Stimulated activated CD8-positive, alpha-beta memory T cell treated with anti-CD3 and anti-CD28 coated beads, Interleukin-12 subunit alpha, Interleukin-12 subunit beta, amount 100 ng/mL, for 4 hours (primary cell): Measurements from ENCODE around the gene ZNF521.

Experiments
- DNase-seq: peaks from one replicate; pipeline ENCODE4 v3.0.0-alpha.2; 2020; ENCODE audit warnings: low read depth

The ZNF521 gene

DNA sequence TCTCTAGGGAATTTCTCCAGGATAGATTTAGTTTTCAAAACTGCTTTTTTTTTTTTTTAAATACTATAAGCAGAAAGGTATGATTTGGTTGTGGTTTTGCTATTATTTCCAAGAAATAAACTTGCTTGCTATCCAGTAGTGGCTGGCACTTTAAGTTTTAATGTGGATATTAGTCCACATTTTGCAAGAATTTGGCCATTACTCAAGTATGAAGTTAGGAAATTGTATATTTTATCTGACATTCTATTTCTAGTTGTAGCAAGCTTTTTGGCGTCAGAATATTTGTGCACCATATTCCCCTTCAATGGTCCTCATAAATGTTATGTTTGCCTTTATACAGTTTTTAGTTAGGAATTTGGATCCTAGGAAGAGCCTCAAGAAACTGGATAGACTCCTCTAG, 226.3 kb downstream of the ZNF521 start:
- DNase-seq: no peak

DNA sequence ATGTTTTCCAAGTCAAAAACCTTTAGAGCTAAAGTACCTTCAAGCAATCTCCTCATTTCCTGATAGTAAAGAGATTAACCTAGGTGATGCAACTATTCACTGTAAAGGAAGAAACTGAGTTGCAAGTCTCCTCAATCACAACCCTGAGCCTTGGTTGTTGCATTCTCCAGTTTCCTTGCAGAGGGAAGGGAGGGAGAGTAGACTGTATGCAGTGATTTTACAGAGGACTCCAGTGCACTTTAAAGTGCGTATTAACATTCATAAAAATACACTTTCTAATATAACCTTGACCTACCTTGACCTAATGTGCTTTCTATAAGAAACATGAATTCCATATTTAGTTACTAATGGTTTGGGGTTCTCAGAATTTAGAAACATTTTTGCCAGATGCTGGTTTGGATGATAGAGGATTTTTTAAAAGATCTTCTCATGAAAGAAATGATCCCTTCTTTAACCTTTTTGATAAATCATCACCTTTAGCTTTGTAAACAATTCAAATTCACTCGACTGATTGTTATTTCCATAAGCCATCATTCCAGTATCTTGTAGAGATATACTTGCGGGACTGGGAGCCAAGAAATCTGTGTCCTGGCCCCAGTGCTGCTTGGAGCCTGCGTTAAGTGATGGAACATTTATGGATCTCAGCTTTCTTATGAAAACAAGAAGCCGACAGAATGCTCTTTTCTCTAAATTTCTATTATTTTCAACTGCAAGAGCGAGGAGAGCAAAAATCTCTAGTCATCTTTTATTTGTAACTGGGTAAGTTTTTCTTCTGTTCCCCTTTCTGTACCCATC, 228.3 kb downstream of the ZNF521 start:
- DNase-seq: no peak

DNA sequence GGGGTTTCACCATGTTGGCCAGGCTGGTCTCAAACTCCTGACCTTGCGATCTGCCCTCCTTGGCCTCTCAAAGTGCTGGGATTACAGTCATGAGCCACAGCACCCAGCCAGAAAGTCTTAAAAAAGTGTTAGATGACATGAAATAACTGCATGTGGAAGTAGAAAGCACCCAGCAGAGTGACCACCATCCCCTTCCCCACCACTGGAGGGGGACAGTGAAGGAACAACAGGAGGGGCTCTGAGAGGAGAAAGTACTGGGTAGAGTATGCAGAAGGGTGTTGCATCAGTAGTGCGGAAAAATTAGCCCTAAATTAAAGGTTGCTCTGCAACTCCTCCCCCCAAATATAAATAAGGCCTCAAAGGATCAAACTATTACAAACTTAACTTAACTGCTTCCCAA, 230.5 kb downstream of the ZNF521 start:
- no peak for DNase-seq

DNA sequence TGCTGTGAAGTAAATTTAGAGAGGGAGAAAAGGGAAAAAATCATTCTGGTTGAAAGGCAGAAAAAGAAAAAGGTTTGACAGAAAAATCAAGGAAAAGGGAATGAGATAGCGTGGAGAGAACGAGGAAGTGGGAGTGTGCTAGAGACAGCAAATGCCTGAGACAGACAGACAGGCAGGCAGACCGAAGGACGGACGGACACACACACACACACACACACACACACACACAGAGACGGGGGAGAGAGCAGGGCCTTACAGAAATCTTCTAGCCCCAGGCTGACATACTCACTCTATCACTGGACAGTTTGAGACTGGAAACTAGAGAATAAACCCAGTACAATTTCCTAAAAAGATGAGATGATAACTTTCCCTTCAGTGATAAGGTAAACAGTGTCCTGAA, 238.4 kb downstream of the ZNF521 start:
- no peak for DNase-seq

DNA sequence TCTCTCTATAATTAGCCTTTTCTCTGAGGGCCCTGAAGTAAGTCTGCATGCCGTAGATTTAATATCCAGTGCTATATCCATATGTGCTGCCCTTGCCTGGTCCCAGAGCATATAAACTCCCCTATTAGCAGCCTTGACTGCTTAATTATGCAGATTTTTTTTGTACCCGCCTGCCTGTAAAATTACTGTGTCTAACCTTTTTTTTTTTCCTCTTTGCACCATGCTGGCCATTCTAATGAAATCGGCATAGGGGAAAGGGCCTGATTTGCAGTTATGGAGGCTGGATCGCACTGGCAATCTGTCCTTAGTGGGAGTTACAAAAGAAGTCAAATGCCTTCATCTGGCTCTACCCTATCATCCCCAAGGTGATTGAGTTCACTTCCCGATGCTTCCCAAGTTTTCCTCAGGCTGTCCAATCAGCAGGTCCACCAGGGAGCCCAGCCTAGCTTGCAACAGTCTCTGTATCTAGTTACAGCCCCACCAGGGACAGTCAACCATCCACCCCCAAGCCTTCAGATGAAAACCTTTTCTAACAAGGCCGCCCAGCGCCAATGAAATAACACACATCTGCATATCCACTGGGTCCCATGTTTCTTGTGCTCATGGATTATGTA, 239.0 kb downstream of the ZNF521 start:
- no peak for DNase-seq

DNA sequence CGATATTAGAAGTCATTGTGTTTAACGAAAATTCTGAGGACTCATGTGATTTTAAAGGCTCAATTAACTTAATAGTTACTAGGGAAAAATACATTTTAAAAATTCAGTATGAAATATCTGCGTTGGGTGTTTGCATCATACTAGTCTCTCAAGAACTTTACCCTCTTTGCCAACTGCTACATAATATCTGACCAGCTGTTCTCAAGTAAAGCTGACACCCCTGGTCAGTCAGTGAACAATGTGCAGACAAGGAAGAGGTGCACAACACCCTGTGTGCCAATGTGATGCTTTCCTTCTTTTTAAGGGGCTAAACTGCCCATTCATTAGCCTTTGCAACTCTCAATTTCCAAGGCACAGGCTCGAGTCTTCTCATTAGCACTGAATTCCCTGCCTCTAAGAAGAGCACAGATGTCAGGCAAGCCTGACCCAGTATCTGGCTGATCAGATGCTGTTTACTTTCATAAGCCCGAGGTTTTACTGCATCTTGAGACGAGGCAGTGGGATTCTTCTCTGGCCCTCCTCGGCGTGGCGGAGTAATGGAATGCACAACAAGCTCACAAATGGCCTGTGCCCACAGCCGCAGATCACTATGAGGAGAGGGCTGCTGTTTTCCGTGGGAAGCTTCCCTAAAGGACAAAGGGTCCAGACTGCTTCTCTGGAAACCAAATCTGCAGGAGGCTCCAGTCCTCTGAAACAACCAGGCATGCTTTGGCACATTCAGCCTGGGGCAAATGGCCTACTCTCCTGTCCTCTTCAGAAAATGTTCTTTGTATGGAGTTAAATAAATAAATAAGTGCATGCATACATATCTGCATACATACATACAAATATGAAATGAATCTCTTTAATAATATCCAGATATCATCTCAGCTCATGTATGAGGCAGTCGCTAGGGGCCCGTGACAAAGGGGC, 240.3 kb downstream of the ZNF521 start:
- DNase-seq: no peak

DNA sequence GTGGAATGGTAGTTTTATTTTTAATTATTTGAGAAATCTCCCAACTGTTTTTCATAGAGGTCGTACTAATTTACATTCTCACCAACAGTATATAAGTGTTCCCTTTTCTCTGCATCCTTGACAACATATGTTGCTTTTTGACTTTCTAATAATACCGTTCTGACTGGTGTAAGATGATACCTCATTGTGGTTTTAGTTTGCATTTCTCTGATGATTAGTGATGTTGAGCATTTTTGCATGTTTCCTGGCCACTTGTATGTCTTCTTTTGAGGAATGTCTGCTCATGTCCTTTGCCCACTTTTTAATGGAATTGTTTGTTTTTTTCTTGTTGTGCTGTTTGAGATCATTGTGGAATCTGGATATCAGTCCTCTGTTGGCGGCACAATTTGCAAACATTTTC, 242.5 kb downstream of the ZNF521 start:
- DNase-seq: no peak

DNA sequence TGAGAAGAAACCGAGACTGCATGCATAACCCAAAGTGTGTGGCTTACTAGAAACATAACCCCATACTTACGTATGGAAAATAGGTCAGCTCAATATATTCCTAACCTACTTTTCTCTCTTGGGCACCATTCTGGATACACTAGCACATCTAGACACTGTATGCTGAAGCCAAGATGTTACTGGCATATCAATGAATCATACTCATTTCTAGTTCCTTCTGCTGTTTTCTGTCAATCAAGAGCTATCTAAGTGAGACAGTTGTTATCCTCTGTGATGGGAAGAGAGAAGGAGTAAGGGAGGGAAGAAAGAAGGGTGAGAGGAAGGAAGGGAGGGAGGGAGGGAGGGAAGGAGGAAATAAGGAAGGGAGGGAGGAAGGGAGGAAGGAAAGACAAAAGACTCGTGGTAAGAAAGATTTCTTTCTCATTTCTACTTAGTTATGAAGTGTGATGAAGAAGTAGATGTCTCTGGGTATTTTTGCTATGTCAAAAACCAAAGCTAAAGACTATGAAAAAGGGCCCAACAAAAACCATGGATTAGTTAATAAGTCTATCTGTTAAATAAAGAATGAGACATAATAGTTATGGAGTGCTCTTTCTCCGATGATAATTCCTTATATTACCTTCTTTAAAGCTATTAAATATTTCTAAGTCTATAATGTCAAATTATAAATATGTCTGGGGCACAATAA, 248.4 kb downstream of the ZNF521 start:
- DNase-seq: no peak

DNA sequence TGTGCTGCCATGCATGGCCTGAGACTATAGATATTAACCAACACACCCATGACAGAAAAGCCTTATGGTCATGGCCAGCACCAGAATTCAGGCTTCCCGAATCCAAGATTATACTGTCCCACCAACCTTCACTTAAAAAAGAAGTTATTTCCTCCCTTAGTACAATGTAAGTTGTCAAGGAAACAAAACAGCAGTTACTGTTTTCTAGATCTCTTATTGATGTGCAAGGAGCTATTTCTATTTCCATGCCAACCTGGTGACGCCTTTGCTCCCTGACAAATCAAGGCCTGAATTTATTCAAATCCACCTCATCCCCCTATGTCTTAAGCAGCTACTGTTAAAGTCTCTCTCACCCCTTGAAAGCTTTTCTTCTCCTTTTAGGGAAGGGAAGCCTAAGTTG, 249.3 kb downstream of the ZNF521 start:
- no peak for DNase-seq

DNA sequence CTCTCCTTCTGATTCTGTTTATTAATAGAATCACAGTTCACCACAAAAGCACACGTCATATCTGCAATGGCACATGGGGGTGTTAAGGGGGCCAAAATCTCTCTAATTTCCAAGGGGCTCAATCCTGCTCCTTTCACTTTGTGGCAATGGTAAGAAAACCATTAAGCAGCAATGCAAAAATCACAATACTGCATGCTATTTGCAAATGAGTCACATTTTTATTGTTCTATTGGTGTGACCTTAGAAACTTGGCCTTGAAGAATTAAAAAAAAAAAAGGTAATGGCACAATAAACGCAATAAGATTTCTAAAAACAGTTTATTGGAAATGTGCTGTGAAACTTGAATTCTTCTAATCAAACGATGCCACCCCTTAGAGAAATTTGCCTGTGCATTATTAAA, 251.5 kb downstream of the ZNF521 start:
- no peak for DNase-seq

DNA sequence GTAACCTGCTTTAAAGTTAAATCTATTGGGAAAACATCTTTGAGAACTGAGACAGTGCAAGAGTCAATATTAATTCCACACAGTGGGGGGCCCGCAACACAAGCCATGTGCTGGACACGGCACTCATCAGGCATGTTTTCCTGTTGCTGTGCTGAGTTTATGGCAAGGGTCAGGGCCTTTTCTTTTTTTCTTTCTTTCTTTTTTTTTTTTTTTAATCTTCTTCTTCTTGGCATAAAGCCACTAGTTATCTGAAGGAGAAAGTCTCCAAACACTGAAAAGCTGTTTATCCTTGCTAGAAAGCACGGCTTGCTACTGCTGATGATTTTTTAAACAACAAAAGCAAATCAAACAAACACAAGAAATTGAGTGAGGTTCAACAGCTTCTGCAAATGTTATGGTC, 252.1 kb downstream of the ZNF521 start:
- DNase-seq: no peak

DNA sequence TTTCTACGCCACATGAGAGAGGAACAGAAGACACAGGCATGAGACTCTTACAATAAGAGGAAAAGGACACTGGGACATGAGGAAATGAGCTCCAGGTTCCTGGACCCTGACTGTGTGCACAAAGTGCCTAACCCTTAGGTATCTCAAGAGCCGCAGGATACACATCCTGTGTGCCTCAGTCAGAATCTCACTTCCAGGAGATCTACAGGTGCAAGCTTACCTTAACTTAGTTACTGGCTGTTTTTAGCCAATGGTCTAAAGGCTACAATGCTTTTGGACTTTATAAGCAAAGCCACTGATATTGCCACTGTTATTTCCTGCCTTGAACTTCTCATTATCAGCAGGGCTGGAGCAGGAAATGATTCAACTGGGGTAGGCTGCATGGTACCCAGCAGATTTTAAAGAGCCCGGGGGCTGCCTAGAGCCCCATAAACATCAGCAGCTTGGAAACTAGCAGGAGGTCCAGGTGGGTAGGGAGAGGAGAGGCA, 254.4 kb downstream of the ZNF521 start:
- no peak for DNase-seq

DNA sequence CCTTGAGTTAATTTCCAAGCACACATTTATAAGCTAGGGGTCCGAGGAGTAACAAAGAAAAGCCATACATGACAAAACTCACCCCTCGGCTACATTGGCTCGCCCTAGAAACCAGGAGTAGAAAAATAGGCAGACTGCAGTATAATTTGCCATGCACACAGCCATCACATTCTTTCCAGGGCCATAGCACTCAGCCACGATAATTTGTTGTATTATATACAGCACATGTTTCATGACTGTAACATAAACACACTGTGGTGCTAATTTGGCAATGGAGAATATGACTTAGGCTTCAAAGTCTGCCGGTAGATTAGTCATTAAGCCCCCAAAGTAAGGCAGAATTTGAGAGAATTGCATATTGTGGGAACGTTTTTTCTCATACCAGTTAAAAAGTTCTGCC, 254.9 kb downstream of the ZNF521 start:
- DNase-seq: no peak

DNA sequence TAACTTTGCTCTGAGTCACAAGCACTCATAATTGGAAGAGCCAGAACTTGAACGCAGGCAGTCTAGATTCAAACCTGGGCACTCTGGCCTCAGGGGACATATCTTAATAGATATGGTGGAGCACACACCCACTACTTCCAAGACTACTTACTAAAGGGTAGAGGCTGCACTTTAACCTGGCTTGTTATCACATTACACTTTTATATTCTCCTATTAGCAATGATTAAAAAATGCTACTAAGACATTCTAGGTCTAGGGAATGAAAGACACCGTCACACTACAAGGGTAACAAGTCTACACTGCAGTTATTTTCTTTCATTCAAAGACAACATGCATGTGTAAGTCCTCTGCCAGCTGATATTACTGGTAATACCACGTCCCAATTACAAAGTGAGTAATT, 258.8 kb downstream of the ZNF521 start:
- no peak for DNase-seq

DNA sequence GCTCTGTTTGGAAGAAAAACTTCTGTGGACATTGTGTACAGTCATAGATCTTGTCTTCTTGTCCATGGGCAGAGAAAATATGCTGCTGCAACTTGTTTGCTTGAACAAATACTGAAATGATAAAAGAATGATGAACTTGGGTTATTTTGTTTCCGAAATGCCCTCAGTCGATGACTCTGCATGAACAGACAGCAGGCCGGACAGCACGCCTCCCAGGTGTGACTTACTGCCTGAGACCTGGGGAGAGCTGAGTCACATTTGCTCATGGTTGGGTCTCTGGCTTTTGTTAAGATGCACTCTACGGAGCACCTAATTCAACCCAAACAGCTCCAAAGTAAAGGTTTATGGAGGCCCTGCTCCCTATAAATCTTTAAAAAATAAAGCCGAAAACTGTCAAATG, 262.5 kb downstream of the ZNF521 start:
- no peak for DNase-seq

DNA sequence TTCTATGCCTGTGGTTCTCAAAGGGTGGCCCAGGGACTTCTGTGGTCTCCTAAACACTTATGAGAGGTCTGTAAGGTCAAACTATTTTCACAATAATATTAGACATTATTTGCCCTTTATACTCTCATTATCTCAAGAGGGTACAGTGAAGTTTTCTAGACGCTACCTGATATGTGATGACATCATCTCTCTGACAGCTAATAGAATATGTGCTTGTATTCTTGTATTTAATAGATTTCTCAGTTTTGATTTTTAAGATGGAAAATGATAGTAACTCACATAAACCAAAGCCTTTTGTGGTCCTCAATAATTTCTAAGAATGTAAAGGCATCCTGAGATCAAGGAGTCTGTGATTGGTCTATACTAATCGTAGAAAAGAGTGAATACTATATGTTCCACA, 265.1 kb downstream of the ZNF521 start:
- no peak for DNase-seq

DNA sequence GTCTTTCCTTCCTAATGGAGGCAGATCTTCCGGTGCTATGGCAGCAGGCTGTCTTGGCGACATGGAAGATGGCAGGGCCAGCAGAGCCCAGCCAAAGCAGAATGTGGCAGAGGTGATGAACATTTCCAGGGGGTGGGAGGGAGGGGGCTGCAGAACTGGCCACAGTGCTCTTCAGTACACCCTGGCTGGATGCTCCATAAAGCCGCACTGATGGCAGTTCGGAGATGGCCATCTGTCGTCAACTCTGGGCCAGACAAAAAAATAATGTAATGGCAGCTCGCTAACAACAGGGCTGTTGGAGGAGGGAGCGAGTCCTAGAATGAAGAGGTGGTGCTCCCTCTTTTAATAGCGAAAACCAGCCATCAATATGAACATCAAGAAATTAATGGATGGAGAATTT, 271.0 kb downstream of the ZNF521 start:
- DNase-seq: no peak

DNA sequence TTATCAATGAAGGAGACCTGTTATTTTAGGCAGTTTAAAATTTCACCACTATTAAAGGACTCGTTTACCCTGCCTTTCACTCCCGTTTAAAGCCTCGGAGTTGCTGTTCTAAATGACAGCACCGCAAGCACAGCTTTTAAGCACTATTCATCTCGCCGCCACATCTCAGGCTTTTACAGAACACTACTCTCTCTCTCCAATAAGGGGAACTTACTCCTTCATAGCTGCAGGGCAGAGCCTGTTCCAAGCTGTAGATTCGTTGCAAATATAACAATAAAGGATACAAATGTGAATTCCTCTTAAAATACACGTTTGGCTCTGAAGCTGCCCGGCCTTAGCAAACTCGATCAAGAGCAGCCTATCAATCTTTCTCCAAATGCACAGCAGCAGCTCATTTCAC, 271.8 kb downstream of the ZNF521 start:
- no peak for DNase-seq

DNA sequence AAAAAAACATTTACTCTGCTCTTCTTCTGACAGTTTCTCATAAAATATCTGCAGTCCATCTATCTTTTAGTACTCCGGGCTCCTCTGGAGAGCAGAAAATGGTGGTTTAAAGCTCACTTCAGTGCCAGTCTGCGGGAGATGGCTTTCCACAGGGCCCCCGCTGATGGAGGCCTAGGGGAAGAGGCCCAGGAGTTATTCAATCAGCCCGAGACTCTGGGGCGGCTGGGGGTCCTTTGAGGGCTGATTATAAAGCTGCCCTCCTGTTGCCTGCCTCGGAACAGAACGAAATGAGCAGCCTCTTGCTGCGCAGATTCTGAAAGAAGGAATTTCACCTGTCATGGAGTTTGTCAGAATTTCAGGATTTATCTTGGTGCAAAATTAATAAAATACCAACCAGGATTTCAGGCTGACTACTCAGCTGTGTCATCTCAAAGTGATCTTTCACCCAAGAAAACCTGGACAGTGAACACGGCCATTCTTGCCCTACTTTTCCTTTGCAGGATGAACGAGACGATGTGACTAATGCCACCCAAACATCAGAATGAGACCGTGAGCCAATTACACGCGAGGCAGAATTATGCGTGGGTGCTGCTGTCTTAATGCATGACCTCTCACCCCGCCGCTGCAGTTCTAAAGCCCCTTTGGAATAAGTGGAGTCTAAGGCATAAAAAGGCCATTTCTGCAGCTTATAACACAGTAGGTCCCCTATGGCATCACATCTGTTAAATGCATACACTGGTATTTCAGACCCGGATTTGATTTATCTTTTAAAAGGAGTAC, 273.8 kb downstream of the ZNF521 start:
- DNase-seq: no peak

DNA sequence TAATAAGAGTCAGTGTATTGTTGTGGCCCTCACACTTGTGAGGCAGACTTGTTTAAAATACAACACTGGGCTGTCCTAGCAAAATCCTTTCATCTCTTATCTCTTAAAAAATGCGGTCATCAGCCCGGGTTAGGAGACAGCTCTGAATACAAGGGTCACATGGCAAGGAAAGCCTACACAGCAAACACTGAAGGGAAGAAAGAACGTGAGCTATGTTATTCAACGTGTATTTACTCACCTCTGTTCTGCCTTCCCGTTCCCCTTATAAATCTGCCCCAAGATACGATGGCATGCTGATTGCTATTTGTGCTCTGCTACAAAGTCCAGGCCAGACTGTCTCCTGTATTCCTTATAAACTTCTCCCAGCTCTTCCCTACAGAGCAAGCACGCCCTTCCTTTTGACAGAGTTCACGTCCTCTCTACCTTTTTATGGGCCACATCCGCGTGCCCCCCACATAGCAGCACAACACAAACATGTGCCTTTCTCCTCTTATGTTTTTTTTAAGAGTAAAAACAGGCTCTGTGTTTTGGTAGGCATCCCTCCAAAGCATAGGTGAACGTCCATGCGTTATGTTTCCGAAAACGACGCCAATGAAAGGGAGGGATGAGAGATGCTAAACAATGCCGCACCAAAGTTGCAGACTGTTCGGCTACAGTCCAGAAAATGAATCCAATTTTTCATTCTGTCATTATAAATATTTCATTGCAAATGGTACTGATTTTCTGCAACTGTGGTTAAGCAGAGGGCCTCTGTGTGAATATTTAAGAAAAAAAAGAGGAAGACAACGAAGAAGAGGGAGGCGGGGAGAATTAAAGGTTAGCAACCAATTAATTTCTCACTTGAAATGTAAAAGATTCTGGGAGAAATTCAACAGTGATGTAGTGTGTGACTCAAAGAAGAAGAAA, 274.7 kb downstream of the ZNF521 start:
- DNase-seq: no peak
